K562 (cell line): Measurements from ENCODE around the gene SCAPER.
"Not testable (repeated sequence)": the region's sequence is repeated elsewhere in the genome, so short reads cannot be mapped to it uniquely, and the experiment has no call there.

Experiments
- CEBPG ChIP-seq, 3 experiments: fragments of 200-800 bp in 1 of 3; sonication (Bioruptor generic) in 1 of 3; sonication (generic) in 1 of 3; formaldehyde crosslinking in 1 of 3; IDR thresholded peaks in 2 of 3; conservative IDR thresholded peaks in 1 of 3; 2 replicates each; pipeline versions ENCODE4 v1.6.1 to v1.8.0; 2016 to 2022; ENCODE audit warnings: missing compliant biosample characterization in 2 of 3, missing genetic modification characterization in 2 of 3, mild to moderate bottlenecking in 1 of 3, missing genetic modification reagents in 1 of 3
- NFIX ChIP-seq: fragments of 250-450 bp; sonication (Bioruptor Pico); IDR thresholded peaks from 2 replicates; pipeline ENCODE4 v1.4.0; 2020; ENCODE audit warnings: low read depth, mild to moderate bottlenecking, moderate library complexity
- NRF1 ChIP-seq, 2 experiments: fragments of 450-650 bp; IDR thresholded peaks in 1 of 2; conservative IDR thresholded peaks in 1 of 2; 2 replicates each; pipeline ENCODE4 v1.6.1; 2014; ENCODE audit warnings: mild to moderate bottlenecking in 2 of 2
- ZNF592 ChIP-seq: fragments of 450-650 bp; IDR thresholded peaks from 2 replicates; pipeline ENCODE4 v1.6.1; 2017; ENCODE audit warnings: antibody characterized with exemption, mild to moderate bottlenecking
- TF ChIP-seq, protein P1 (sequence below): fragments of 250-450 bp; sonication (Bioruptor Pico); IDR thresholded peaks from 2 replicates; pipeline ENCODE4 v1.5.0; 2021

GRCh38 chr15:76732321-76732720 is 172.8 kb downstream of the SCAPER start:
- TF ChIP-seq, protein P1, sequence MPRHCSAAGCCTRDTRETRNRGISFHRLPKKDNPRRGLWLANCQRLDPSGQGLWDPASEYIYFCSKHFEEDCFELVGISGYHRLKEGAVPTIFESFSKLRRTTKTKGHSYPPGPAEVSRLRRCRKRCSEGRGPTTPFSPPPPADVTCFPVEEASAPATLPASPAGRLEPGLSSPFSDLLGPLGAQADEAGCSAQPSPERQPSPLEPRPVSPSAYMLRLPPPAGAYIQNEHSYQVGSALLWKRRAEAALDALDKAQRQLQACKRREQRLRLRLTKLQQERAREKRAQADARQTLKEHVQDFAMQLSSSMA: not testable (repeated sequence)
- TF ChIP-seq CEBPG (CRISPR knock-in tag; IDR thresholded peaks at IDR 0.05); CEBPG (tag; conservative IDR thresholded peaks at IDR 0.05 in 1 of 2, IDR thresholded peaks at IDR 0.05 in 1 of 2); NRF1 (conservative IDR thresholded peaks at IDR 0.05 in 1 of 2, IDR thresholded peaks at IDR 0.05 in 1 of 2); NFIX; ZNF592: not testable (repeated sequence)
